GM23338 (cell line): ENCODE measurements around the gene SAMD7. TPM values are rescaled to one million over a fixed set of nuclear protein-coding genes. Genes with fewer than 3 reads are reported as not detected.

ENCODE experiments used
- polyA plus RNA-seq: library from polyadenylated mRNA; unstranded; fragments of >200 nt; fragmentation: Nextera tagmentation; extraction: Ambion mirVana; gene quantifications from 2 replicates; pipeline ENCODE4 v1.2.1, GENCODE V29; 2016
- total RNA-seq: library from RNA; depleted of rRNA; stranded (reverse); fragments of >200 nt; shearing (Covaris generic); gene quantifications from 2 replicates; pipeline ENCODE4 v1.2.3, GENCODE V29; 2014; rRNA removed

The SAMD7 gene
- total and polyA plus RNA-seq, 2 experiments from 2014 or later = not detected

Other genes starting within 250 kb of the SAMD7 start
- gene MECOM, start 247.9 kb upstream of the SAMD7 start, total RNA-seq = 1.1 and 2.7 TPM in 2 replicates
- gene MECOM, start 247.9 kb upstream of the SAMD7 start, polyA plus RNA-seq = 0.14 and 0.15 TPM in 2 replicates
- gene TERC, start 146.5 kb upstream of the SAMD7 start, total RNA-seq = 206 and 432 TPM in 2 replicates
- gene TERC, start 146.5 kb upstream of the SAMD7 start, polyA plus RNA-seq = 1.7 and 2.4 TPM in 2 replicates
- gene ACTRT3, start 142.0 kb upstream of the SAMD7 start, total RNA-seq = 5.2 and 6.4 TPM in 2 replicates
- gene ACTRT3, start 142.0 kb upstream of the SAMD7 start, polyA plus RNA-seq = 2.0 and 2.9 TPM in 2 replicates
- 19.4 and 20.6 TPM in 2 replicates for gene MYNN, start 138.2 kb upstream of the SAMD7 start, total RNA-seq
- gene MYNN, start 138.2 kb upstream of the SAMD7 start, polyA plus RNA-seq = 10.8 and 14.2 TPM in 2 replicates
- not detected in 2 replicates for gene LRRIQ4, start 98.7 kb upstream of the SAMD7 start, total RNA-seq
- gene LRRIQ4, start 98.7 kb upstream of the SAMD7 start, polyA plus RNA-seq = 0.29 TPM in 1 of 2 replicates, not detected in the other
- gene LRRC34, start 98.7 kb upstream of the SAMD7 start, total RNA-seq = 15.7 and 19.6 TPM in 2 replicates
- gene LRRC34, start 98.7 kb upstream of the SAMD7 start, polyA plus RNA-seq = 9.1 and 12.8 TPM in 2 replicates
- not detected in 2 replicates for gene LRRC31, start 41.6 kb upstream of the SAMD7 start, total RNA-seq
- not detected in 2 replicates for gene LRRC31, start 41.6 kb upstream of the SAMD7 start, polyA plus RNA-seq
- gene SEC62, start 55.2 kb downstream of the SAMD7 start, total RNA-seq = 19.9 and 23.6 TPM in 2 replicates
- 279 and 306 TPM in 2 replicates for gene SEC62, start 55.2 kb downstream of the SAMD7 start, polyA plus RNA-seq
- gene GPR160, start 126.4 kb downstream of the SAMD7 start, total RNA-seq = 55.7 and 77.0 TPM in 2 replicates
- 37.2 and 39.4 TPM in 2 replicates for gene GPR160, start 126.4 kb downstream of the SAMD7 start, polyA plus RNA-seq